HEK293 (cell line): ENCODE data around the gene HPCAL1.

Source experiments
- EGR2 ChIP-seq: fragments of 450-650 bp; formaldehyde crosslinking; IDR thresholded peaks from 2 replicates; pipeline ENCODE4 v1.5.1; 2016; ENCODE audit warnings: low read depth, missing biosample characterization, missing genetic modification characterization
- MEIS1 ChIP-seq: sonication (generic); formaldehyde crosslinking; IDR thresholded peaks from 2 replicates; pipeline ENCODE4 v1.8.1; 2022; ENCODE audit warnings: missing genetic modification reagents, mild to moderate bottlenecking, borderline replicate concordance
- MYNN ChIP-seq: fragments of 450-650 bp; formaldehyde crosslinking; IDR thresholded peaks from 2 replicates; pipeline ENCODE4 v1.5.1; 2016; ENCODE audit warnings: missing biosample characterization, missing genetic modification characterization, borderline replicate concordance
- MZF1 ChIP-seq: fragments of 450-650 bp; formaldehyde crosslinking; IDR thresholded peaks from 2 replicates; pipeline ENCODE4 v1.5.1; 2017; ENCODE audit warnings: missing biosample characterization, missing genetic modification characterization, borderline replicate concordance
- SALL2 ChIP-seq: fragments of 450-650 bp; formaldehyde crosslinking; IDR thresholded peaks from 2 replicates; pipeline ENCODE4 v1.5.0; 2017; ENCODE audit warnings: missing biosample characterization, mild to moderate bottlenecking, missing genetic modification characterization, borderline replicate concordance
- SP2 ChIP-seq: fragments of 450-650 bp; formaldehyde crosslinking; IDR thresholded peaks from 2 replicates; pipeline ENCODE4 v1.5.1; 2016; ENCODE audit warnings: missing biosample characterization, missing genetic modification characterization
- ZBTB20 ChIP-seq: fragments of 450-650 bp; formaldehyde crosslinking; IDR thresholded peaks from 2 replicates; pipeline ENCODE4 v1.5.1; 2016; ENCODE audit warnings: missing biosample characterization, missing genetic modification characterization
- ZEB2 ChIP-seq: fragments of 450-650 bp; formaldehyde crosslinking; IDR thresholded peaks from 2 replicates; pipeline ENCODE4 v1.5.1; 2016; ENCODE audit warnings: missing biosample characterization, missing genetic modification characterization
- ZIC2 ChIP-seq: fragments of 450-650 bp; formaldehyde crosslinking; IDR thresholded peaks from 2 replicates; pipeline ENCODE4 v1.5.1; 2016; ENCODE audit warnings: missing biosample characterization, missing genetic modification characterization
- ZNF274 ChIP-seq, 2 experiments: fragments of 200-500 bp in 1 of 2; fragments of 450-650 bp in 1 of 2; sonication (Bioruptor generic) in 1 of 2; formaldehyde crosslinking in 1 of 2; IDR thresholded peaks; 2 replicates each; pipeline versions ENCODE4 v1.5.1 to v1.6.1; 2014 to 2016; ENCODE audit warnings: borderline replicate concordance in 1 of 2, inconsistent platforms in 1 of 2, low read length in 1 of 2, missing biosample characterization in 1 of 2, missing genetic modification characterization in 1 of 2
- ZNF311 ChIP-seq: fragments of 450-650 bp; formaldehyde crosslinking; IDR thresholded peaks from 2 replicates; pipeline ENCODE4 v1.5.1; 2017; ENCODE audit warnings: missing biosample characterization, missing genetic modification characterization, borderline replicate concordance
- ZNF37A ChIP-seq: fragments of 450-650 bp; IDR thresholded peaks from 2 replicates; pipeline ENCODE4 v1.5.1; 2018; ENCODE audit warnings: missing biosample characterization, missing genetic modification characterization
- ZNF48 ChIP-seq: fragments of 450-650 bp; formaldehyde crosslinking; IDR thresholded peaks from 2 replicates; pipeline ENCODE4 v1.5.1; 2016; ENCODE audit warnings: missing biosample characterization, missing genetic modification characterization
- ZNF544 ChIP-seq: fragments of 450-650 bp; formaldehyde crosslinking; IDR thresholded peaks from 2 replicates; pipeline ENCODE4 v1.5.0; 2017; ENCODE audit warnings: missing biosample characterization, missing genetic modification characterization
- ZNF792 ChIP-seq: fragments of 450-650 bp; formaldehyde crosslinking; IDR thresholded peaks from 2 replicates; pipeline ENCODE4 v1.5.1; 2016; ENCODE audit warnings: missing biosample characterization, missing genetic modification characterization
- TF ChIP-seq, protein P1 (sequence below): fragments of 450-650 bp; formaldehyde crosslinking; conservative IDR thresholded peaks from 2 replicates; pipeline ENCODE4 v1.5.1; 2016; ENCODE audit warnings: low read depth, missing biosample characterization, missing genetic modification characterization
- TF ChIP-seq, protein P2 (sequence below): fragments of 450-650 bp; formaldehyde crosslinking; IDR thresholded peaks from 2 replicates; pipeline ENCODE4 v1.5.0; 2017; ENCODE audit warnings: missing biosample characterization, missing genetic modification characterization, borderline replicate concordance
- TF ChIP-seq, protein P3 (sequence below): fragments of 450-650 bp; formaldehyde crosslinking; IDR thresholded peaks from 2 replicates; pipeline ENCODE4 v1.5.1; 2016; ENCODE audit warnings: missing biosample characterization, missing genetic modification characterization
- TF ChIP-seq, protein P4 (sequence below): fragments of 450-650 bp; formaldehyde crosslinking; IDR thresholded peaks from 2 replicates; pipeline ENCODE4 v1.5.1; 2016; ENCODE audit warnings: missing biosample characterization, missing genetic modification characterization, low read depth
- TF ChIP-seq, protein P5 (sequence below): fragments of 450-650 bp; IDR thresholded peaks from 2 replicates; pipeline ENCODE4 v1.5.1; 2018; ENCODE audit warnings: missing biosample characterization, missing genetic modification characterization
- TF ChIP-seq, protein P6 (sequence below): fragments of 450-650 bp; formaldehyde crosslinking; optimal IDR thresholded peaks from 2 replicates; pipeline ENCODE3; 2016; ENCODE audit warnings: missing biosample characterization, mild to moderate bottlenecking, missing genetic modification characterization
- TF ChIP-seq, protein P7 (sequence below): fragments of 450-650 bp; formaldehyde crosslinking; IDR thresholded peaks from 2 replicates; pipeline ENCODE4 v1.5.1; 2016; ENCODE audit warnings: missing biosample characterization, missing genetic modification characterization

Gene HPCAL1

DNA sequence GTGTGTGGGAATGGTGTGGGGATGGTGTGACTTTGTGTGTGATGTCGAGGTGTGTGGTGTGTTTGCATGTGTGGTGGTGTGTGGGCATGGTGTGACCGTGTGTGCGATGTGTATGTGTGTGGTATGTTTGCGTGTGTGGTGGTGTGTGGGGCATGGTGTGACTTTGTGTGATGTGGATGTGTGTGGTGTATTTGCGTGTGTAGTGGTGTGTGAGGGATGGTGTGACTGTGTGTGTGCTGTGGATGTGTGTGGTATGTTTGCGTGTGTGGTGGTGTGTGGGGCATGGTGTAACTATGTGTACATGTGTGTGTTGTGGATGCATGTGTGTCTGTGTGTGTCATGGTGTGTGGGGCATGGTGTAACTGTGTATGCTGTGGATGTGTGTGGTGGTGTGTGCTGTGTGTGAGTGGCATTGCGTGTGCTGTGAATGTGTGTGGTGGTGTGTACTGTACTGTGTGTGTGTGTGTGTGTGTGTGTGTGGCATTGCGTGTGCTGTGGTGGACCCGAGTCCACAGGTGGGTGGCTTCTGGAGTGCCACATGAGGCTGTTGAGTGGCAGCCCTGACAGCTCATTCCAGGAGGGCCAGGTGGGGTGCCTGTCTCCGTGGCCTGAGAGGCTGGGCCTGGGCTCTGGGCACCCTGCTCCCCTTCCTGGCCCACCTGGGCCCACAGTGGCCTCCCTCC, 130.7 kb downstream of the HPCAL1 start (continued):
- TF ChIP-seq, protein P1, sequence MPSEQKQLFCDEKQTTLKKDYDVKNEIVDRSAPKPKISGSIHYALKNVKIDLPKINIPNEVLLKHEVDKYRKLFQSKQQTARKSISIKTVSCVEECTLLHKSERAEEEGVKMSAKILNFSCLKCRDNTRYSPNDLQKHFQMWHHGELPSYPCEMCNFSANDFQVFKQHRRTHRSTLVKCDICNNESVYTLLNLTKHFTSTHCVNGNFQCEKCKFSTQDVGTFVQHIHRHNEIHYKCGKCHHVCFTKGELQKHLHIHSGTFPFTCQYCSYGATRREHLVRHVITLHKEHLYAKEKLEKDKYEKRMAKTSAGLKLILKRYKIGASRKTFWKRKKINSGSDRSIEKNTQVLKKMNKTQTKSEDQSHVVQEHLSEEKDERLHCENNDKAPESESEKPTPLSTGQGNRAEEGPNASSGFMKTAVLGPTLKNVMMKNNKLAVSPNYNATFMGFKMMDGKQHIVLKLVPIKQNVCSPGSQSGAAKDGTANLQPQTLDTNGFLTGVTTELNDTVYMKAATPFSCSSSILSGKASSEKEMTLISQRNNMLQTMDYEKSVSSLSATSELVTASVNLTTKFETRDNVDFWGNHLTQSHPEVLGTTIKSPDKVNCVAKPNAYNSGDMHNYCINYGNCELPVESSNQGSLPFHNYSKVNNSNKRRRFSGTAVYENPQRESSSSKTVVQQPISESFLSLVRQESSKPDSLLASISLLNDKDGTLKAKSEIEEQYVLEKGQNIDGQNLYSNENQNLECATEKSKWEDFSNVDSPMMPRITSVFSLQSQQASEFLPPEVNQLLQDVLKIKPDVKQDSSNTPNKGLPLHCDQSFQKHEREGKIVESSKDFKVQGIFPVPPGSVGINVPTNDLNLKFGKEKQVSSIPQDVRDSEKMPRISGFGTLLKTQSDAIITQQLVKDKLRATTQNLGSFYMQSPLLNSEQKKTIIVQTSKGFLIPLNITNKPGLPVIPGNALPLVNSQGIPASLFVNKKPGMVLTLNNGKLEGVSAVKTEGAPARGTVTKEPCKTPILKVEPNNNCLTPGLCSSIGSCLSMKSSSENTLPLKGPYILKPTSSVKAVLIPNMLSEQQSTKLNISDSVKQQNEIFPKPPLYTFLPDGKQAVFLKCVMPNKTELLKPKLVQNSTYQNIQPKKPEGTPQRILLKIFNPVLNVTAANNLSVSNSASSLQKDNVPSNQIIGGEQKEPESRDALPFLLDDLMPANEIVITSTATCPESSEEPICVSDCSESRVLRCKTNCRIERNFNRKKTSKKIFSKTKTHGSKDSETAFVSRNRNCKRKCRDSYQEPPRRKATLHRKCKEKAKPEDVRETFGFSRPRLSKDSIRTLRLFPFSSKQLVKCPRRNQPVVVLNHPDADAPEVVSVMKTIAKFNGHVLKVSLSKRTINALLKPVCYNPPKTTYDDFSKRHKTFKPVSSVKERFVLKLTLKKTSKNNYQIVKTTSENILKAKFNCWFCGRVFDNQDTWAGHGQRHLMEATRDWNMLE: no peak
- TF ChIP-seq, protein P2, sequence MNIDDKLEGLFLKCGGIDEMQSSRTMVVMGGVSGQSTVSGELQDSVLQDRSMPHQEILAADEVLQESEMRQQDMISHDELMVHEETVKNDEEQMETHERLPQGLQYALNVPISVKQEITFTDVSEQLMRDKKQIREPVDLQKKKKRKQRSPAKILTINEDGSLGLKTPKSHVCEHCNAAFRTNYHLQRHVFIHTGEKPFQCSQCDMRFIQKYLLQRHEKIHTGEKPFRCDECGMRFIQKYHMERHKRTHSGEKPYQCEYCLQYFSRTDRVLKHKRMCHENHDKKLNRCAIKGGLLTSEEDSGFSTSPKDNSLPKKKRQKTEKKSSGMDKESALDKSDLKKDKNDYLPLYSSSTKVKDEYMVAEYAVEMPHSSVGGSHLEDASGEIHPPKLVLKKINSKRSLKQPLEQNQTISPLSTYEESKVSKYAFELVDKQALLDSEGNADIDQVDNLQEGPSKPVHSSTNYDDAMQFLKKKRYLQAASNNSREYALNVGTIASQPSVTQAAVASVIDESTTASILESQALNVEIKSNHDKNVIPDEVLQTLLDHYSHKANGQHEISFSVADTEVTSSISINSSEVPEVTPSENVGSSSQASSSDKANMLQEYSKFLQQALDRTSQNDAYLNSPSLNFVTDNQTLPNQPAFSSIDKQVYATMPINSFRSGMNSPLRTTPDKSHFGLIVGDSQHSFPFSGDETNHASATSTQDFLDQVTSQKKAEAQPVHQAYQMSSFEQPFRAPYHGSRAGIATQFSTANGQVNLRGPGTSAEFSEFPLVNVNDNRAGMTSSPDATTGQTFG (tag by site-specific recombination): no peak
- TF ChIP-seq ZEB2 (tag by site-specific recombination) (no peak), ZNF48 (tag by site-specific recombination) (no peak), ZNF311 (tag by site-specific recombination) (no peak), ZNF792 (tag by site-specific recombination) (no peak), MEIS1 (CRISPR knock-in tag) (no peak), MYNN (tag by site-specific recombination) (no peak), ZBTB20 (tag by site-specific recombination) (0 out of 2 replicates have a peak, but pooled peaks have one; percentile 26), ZNF274 (IDR thresholded peaks at IDR 0.05; ENCODE audit: low read length) (no peak), ZNF274 (tag by site-specific recombination; IDR thresholded peaks at IDR 0.05; ENCODE audit: borderline replicate concordance) (no peak), MZF1 (tag by site-specific recombination) (no peak), ZNF37A (tag by site-specific recombination) (no peak), ZIC2 (tag by site-specific recombination) (peak; percentile 40; the same call in 1 of the 2 replicates), SALL2 (tag by site-specific recombination) (no peak), EGR2 (tag by site-specific recombination) (peak; percentile 2; the same call in 1 of the 2 replicates), SP2 (tag by site-specific recombination) (no peak), ZNF544 (tag by site-specific recombination) (peak; percentile 52; the same call in 1 of the 2 replicates)
- TF ChIP-seq, protein P3, sequence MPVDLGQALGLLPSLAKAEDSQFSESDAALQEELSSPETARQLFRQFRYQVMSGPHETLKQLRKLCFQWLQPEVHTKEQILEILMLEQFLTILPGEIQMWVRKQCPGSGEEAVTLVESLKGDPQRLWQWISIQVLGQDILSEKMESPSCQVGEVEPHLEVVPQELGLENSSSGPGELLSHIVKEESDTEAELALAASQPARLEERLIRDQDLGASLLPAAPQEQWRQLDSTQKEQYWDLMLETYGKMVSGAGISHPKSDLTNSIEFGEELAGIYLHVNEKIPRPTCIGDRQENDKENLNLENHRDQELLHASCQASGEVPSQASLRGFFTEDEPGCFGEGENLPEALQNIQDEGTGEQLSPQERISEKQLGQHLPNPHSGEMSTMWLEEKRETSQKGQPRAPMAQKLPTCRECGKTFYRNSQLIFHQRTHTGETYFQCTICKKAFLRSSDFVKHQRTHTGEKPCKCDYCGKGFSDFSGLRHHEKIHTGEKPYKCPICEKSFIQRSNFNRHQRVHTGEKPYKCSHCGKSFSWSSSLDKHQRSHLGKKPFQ: peak; percentile 99
- TF ChIP-seq, protein P4, sequence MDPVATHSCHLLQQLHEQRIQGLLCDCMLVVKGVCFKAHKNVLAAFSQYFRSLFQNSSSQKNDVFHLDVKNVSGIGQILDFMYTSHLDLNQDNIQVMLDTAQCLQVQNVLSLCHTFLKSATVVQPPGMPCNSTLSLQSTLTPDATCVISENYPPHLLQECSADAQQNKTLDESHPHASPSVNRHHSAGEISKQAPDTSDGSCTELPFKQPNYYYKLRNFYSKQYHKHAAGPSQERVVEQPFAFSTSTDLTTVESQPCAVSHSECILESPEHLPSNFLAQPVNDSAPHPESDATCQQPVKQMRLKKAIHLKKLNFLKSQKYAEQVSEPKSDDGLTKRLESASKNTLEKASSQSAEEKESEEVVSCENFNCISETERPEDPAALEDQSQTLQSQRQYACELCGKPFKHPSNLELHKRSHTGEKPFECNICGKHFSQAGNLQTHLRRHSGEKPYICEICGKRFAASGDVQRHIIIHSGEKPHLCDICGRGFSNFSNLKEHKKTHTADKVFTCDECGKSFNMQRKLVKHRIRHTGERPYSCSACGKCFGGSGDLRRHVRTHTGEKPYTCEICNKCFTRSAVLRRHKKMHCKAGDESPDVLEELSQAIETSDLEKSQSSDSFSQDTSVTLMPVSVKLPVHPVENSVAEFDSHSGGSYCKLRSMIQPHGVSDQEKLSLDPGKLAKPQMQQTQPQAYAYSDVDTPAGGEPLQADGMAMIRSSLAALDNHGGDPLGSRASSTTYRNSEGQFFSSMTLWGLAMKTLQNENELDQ (tag by site-specific recombination): no peak
- TF ChIP-seq, protein P5, sequence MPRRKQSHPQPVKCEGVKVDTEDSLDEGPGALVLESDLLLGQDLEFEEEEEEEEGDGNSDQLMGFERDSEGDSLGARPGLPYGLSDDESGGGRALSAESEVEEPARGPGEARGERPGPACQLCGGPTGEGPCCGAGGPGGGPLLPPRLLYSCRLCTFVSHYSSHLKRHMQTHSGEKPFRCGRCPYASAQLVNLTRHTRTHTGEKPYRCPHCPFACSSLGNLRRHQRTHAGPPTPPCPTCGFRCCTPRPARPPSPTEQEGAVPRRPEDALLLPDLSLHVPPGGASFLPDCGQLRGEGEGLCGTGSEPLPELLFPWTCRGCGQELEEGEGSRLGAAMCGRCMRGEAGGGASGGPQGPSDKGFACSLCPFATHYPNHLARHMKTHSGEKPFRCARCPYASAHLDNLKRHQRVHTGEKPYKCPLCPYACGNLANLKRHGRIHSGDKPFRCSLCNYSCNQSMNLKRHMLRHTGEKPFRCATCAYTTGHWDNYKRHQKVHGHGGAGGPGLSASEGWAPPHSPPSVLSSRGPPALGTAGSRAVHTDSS: no peak
- TF ChIP-seq, protein P6, sequence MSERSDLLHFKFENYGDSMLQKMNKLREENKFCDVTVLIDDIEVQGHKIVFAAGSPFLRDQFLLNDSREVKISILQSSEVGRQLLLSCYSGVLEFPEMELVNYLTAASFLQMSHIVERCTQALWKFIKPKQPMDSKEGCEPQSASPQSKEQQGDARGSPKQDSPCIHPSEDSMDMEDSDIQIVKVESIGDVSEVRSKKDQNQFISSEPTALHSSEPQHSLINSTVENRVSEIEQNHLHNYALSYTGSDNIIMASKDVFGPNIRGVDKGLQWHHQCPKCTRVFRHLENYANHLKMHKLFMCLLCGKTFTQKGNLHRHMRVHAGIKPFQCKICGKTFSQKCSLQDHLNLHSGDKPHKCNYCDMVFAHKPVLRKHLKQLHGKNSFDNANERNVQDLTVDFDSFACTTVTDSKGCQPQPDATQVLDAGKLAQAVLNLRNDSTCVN (tag by site-specific recombination): peak; percentile 22
- TF ChIP-seq, protein P7, sequence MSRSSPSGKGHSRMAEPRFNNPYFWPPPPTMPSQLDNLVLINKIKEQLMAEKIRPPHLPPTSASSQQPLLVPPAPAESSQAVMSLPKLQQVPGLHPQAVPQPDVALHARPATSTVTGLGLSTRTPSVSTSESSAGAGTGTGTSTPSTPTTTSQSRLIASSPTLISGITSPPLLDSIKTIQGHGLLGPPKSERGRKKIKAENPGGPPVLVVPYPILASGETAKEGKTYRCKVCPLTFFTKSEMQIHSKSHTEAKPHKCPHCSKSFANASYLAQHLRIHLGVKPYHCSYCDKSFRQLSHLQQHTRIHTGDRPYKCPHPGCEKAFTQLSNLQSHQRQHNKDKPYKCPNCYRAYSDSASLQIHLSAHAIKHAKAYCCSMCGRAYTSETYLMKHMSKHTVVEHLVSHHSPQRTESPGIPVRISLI (tag by site-specific recombination): no peak
